ENCODE measurements around the gene FGF7. TPM values are rescaled to one million over a fixed set of nuclear protein-coding genes. Genes with fewer than 3 reads are reported as not detected.
"Not testable (repeated sequence)": the region's sequence is repeated elsewhere in the genome, so short reads cannot be mapped to it uniquely, and the experiment has no call there.

The FGF7 gene
- total RNA-seq, 2 donors from 2014 or later: 3.7 to 13.3 TPM

DNA sequence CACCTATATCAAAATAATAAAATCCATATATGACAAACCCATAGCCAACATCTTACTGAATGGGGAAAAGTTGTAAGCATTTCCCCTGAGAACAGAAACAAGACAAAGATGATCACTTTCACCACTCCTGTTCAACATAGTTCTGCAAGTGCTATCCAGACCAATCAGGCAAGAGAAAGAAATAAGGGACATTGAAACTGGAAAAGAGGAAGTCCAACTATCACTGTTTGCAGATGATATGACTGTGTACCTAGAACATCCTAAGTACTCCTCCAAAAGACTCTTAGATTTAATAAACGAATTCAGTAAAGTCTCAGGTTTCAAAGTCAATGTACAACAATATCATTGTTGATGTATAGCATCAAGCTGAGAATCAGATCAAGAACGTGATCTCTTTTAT, 35.6 kb upstream of the FGF7 start:
- intact Hi-C loops (cut with DNase I): no loop called here
- Histone ChIP-seq H3K36me3 (no peaks in the 10 kb centered on the region), H3K4me1 (no peaks in the 10 kb centered on the region), H3K27ac (no peak overlapping the region), H3K27me3 (no peaks in the 10 kb centered on the region), H3K9ac (ENCODE audit: low read depth in 2 of 2, low read length in 2 of 2) (no peak overlapping the region), H3K4me3 (no peak overlapping the region), H3K9me3 (no peaks in the 10 kb centered on the region)
- DNase-seq: no peak
- TF ChIP-seq, protein P1, sequence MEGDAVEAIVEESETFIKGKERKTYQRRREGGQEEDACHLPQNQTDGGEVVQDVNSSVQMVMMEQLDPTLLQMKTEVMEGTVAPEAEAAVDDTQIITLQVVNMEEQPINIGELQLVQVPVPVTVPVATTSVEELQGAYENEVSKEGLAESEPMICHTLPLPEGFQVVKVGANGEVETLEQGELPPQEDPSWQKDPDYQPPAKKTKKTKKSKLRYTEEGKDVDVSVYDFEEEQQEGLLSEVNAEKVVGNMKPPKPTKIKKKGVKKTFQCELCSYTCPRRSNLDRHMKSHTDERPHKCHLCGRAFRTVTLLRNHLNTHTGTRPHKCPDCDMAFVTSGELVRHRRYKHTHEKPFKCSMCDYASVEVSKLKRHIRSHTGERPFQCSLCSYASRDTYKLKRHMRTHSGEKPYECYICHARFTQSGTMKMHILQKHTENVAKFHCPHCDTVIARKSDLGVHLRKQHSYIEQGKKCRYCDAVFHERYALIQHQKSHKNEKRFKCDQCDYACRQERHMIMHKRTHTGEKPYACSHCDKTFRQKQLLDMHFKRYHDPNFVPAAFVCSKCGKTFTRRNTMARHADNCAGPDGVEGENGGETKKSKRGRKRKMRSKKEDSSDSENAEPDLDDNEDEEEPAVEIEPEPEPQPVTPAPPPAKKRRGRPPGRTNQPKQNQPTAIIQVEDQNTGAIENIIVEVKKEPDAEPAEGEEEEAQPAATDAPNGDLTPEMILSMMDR (IDR thresholded peaks at IDR 0.05): no peak

DNA sequence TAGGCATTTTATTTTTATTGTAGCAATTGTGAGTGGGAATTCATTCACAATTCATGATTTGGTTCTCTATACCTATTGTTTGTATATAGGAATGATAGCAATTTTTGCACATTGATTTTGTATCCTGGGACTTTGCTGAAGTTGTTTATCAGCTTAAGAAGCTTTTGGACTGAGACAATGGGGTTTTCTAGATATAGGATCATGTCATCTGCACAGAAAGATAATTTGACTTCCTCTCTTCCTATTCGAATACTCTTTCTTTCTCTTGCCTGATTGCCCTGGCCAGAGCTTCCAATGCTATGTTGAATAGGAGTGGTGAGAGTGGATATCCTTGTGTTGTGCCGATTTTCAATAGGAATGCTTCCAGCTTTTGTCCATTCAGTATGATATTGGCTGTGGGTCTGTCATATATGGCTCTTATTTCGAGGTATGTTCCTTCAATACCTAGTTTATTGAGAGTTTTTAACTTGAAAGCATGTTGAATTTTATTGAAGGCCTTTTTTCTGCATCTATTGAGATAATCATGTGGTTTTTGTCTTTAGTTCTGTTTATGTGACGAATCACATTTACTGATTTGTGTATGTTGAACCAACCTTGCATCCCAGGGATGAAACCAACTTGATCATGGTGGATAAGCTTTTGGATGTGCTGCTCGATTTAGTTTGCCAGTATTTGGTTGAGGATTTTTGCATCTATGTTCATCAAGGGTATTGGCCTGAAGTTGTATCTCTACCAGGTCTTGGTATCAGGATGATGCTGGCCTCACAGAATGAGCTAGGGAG, 20.3 kb upstream of the FGF7 start:
- DNase-seq; H3K9ac ChIP-seq (ENCODE audit: low read depth in 2 of 2, low read length in 2 of 2); H3K4me3 ChIP-seq; H3K36me3 ChIP-seq; intact Hi-C loops (cut with DNase I); H3K27ac ChIP-seq; H3K9me3 ChIP-seq; H3K4me1 ChIP-seq; H3K27me3 ChIP-seq: not testable (repeated sequence)

DNA sequence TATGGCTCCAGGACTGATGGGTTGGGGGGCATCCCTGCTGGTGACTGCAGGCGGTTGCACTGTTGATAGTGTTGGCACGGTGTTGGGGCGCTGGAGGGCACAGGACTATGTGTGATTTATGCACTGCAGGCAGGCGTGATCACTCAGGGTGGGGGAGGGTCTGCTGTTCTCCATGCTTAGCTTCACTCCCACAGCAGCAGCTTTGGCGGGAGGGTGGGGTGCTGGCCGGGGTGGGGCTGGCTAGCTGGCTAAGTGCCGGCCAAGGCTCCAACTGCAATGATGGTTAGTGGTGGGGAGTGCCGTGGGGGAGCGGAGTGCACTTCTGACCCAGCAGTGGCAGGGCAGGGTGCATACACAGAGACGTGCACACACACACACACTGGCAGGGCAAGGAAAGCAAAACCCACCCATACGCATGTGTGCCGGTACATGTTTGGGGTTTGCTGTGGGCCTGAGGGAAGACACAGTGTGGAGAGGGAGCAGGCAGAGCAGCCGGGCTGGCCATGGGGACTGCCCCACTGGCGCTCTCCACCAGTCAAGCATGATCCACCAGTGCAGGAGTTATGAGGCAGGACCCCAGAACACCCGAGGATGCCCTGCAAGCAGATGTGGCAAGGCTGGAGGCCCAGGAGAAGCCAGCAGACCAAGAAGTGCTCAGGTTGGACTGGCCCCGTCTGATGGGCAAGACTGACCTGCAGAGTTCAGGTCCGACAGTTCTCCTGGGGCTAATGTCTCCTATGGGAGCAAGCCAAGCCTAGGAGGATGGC, 16.5 kb upstream of the FGF7 start:
- Histone ChIP-seq H3K9me3 (no peaks in the 10 kb centered on the region), H3K27ac (no peak overlapping the region), H3K27me3 (no peaks in the 10 kb centered on the region), H3K4me3 (no peak overlapping the region), H3K4me1 (no peaks in the 10 kb centered on the region), H3K9ac (ENCODE audit: low read depth in 2 of 2, low read length in 2 of 2) (no peak overlapping the region), H3K36me3 (no peaks in the 10 kb centered on the region)
- intact Hi-C loops (cut with DNase I): no loop called here
- TF ChIP-seq, protein P1 (IDR thresholded peaks at IDR 0.05): no peak
- DNase-seq: no peak

DNA sequence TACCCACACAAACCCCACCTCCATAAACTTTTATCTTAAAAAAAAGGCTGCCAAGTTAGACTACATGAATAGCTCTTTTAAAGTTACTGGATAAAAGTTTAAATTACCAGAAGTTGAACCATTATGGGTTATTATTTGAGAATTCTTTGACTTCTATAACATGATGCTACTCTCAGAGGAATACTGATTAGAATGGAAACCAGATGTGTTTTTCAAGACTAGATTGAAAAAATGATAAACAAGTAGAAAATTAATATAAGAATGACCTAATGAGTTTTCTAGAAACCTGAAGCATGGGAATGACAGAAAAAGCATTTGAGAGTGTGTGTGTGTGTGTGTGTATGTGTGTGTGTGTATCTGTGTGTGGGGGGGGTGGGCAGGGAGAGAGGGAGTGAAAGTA, 12.4 kb upstream of the FGF7 start:
- no peak overlapping the region for H3K9ac ChIP-seq (ENCODE audit: low read depth in 2 of 2, low read length in 2 of 2)
- H3K27me3 ChIP-seq: no peaks in the 10 kb centered on the region
- DNase-seq: no peak
- H3K9me3 ChIP-seq: no peaks in the 10 kb centered on the region
- no peaks in the 10 kb centered on the region for H3K4me1 ChIP-seq
- no peaks in the 10 kb centered on the region for H3K36me3 ChIP-seq
- no peak overlapping the region for H3K4me3 ChIP-seq
- no peak overlapping the region for H3K27ac ChIP-seq
- intact Hi-C loops (cut with DNase I): no loop called here
- TF ChIP-seq, protein P1 (IDR thresholded peaks at IDR 0.05): no peak

DNA sequence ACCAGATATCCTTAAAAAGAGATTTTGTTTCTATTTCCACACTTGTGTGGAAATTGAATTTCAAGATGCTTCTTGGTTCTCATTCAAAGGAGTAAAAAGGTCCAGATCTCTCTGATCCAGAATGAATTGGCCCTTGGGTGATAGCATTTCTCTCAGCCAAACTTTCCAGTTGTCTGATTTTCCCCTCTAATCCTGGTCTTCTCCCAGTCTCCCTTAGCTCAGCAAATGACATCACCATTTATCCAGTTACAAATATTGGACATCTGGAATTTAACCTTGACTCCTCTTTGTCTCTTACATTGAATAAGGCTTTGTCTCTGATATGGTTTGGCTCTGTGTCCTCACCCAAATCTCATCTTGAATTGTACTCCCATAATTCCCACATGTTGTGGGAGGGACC, 10.2 kb upstream of the FGF7 start:
- Histone ChIP-seq H3K4me3 (no peak overlapping the region), H3K27me3 (no peaks in the 10 kb centered on the region), H3K4me1 (no peaks in the 10 kb centered on the region), H3K9ac (ENCODE audit: low read depth in 2 of 2, low read length in 2 of 2) (no peak overlapping the region), H3K27ac (no peak overlapping the region), H3K36me3 (no peaks in the 10 kb centered on the region), H3K9me3 (no peaks in the 10 kb centered on the region)
- intact Hi-C loops (cut with DNase I): no loop called here
- TF ChIP-seq, protein P1 (IDR thresholded peaks at IDR 0.05): no peak
- DNase-seq: no peak

DNA sequence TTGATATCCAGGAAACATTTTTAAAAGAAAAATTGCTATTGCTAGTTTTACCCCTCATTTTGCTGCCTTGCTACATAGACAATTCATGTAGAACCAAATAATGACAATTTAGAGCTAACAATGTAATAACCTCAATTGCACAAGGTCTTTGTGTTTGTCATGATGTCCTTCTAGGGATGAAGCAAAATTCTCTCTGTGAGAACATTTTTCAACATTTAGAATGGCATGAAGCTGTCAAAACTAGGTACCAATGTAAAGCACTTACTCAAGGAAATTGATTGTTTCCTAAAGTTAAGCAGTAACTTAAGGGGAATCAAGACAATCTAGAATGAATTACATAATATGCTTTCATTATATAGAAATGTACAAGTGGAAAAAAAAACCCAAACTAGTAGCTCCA, 7.9 kb upstream of the FGF7 start:
- TF ChIP-seq, protein P1 (IDR thresholded peaks at IDR 0.05): no peak
- intact Hi-C loops (cut with DNase I): no loop called here
- H3K27ac ChIP-seq: no peak overlapping the region
- H3K9ac ChIP-seq (ENCODE audit: low read depth in 2 of 2, low read length in 2 of 2): no peak overlapping the region
- H3K9me3 ChIP-seq: no peaks in the 10 kb centered on the region
- H3K4me1 ChIP-seq: no peaks in the 10 kb centered on the region
- no peaks in the 10 kb centered on the region for H3K36me3 ChIP-seq
- DNase-seq: no peak
- no peak overlapping the region for H3K4me3 ChIP-seq
- no peaks in the 10 kb centered on the region for H3K27me3 ChIP-seq

Measured in colonic mucosa (tissue), 4 donors.